Liver (tissue), 9 donors: ENCODE measurements around the gene NFKBIB. TPM values are rescaled to one million over a fixed set of nuclear protein-coding genes. Genes with fewer than 3 reads are reported as not detected.
A peak's percentile ranks its signal among the peaks of the same experiment; 100 is the strongest.

Experiments
- DNase-seq: peaks from one replicate; pipeline ENCODE4 v3.0.0-alpha.2; 2017; ENCODE audit warnings: low spot score
- H3K27ac ChIP-seq, 2 donors: one replicate each; pipeline ENCODE4 v1.7.0; 2013; ENCODE audit warnings: inconsistent platforms in 2 of 2, low read length in 2 of 2, control low read depth in 1 of 2, low read depth in 1 of 2, mild to moderate bottlenecking in 1 of 2
- H3K27me3 ChIP-seq, 4 donors: one replicate each; pipeline versions ENCODE4 v1.6.1 to v1.7.0; 2013; ENCODE audit warnings: low read length in 3 of 4, inconsistent platforms in 1 of 4, mild to moderate bottlenecking in 1 of 4, moderate library complexity in 1 of 4; ENCODE audit not compliant: control insufficient read depth in 4 of 4, insufficient read depth in 4 of 4
- H3K36me3 ChIP-seq, 4 donors: one replicate each; pipeline versions ENCODE4 v1.6.1 to v1.7.0; 2013; ENCODE audit warnings: low read length in 3 of 4, mild to moderate bottlenecking in 3 of 4, low read depth in 1 of 4, moderate library complexity in 1 of 4; ENCODE audit not compliant: control insufficient read depth in 4 of 4, insufficient read depth in 3 of 4
- H3K4me1 ChIP-seq, 4 donors: one replicate each; pipeline versions ENCODE4 v1.6.1 to v1.7.0; 2013; ENCODE audit warnings: low read length in 3 of 4, mild to moderate bottlenecking in 3 of 4, moderate library complexity in 1 of 4; ENCODE audit not compliant: control insufficient read depth in 4 of 4, insufficient read depth in 4 of 4
- H3K4me3 ChIP-seq, 3 donors: one replicate each; pipeline versions ENCODE4 v1.6.1 to v1.7.0; 2013; ENCODE audit warnings: low read length in 3 of 3, control low read depth in 1 of 3, low read depth in 1 of 3, mild to moderate bottlenecking in 1 of 3
- H3K9ac ChIP-seq, 2 donors: one replicate each; pipeline ENCODE4 v1.7.0; 2013; ENCODE audit warnings: low read length in 2 of 2, mild to moderate bottlenecking in 2 of 2, moderate library complexity in 2 of 2, control low read depth in 1 of 2, low read depth in 1 of 2
- H3K9me3 ChIP-seq, 4 donors: one replicate each; pipeline versions ENCODE4 v1.6.1 to v1.7.0; 2013; ENCODE audit warnings: low read length in 3 of 4; ENCODE audit not compliant: control insufficient read depth in 4 of 4
- ATF3 ChIP-seq: IDR thresholded peaks from 2 replicates; pipeline ENCODE4 v1.6.1; 2016; ENCODE audit warnings: antibody characterized with exemption
- EGR1 ChIP-seq, 2 donors: IDR thresholded peaks; 2 replicates each; pipeline ENCODE4 v1.6.1; 2016 to 2018; ENCODE audit warnings: antibody characterized with exemption in 2 of 2, low read depth in 2 of 2
- FOXA1 ChIP-seq: IDR thresholded peaks from 2 replicates; pipeline ENCODE4 v1.6.1; 2016; ENCODE audit warnings: antibody characterized with exemption
- GABPA ChIP-seq, 2 donors: IDR thresholded peaks in 1 of 2; conservative IDR thresholded peaks in 1 of 2; 2 replicates each; pipeline ENCODE4 v1.6.1; 2016; ENCODE audit warnings: antibody characterized with exemption in 2 of 2, mild to moderate bottlenecking in 1 of 2, moderate library complexity in 1 of 2
- HNF4G ChIP-seq: IDR thresholded peaks from 2 replicates; pipeline ENCODE4 v1.6.1; 2016; ENCODE audit warnings: antibody characterized with exemption
- JUND ChIP-seq, 2 donors: IDR thresholded peaks; 2 replicates each; pipeline ENCODE4 v1.6.1; 2016; ENCODE audit warnings: antibody characterized with exemption in 2 of 2
- RAD21 ChIP-seq, 2 donors: IDR thresholded peaks; 2 replicates each; pipeline ENCODE4 v1.6.1; 2016; ENCODE audit warnings: antibody characterized with exemption in 2 of 2, mild to moderate bottlenecking in 2 of 2
- REST ChIP-seq: IDR thresholded peaks from 2 replicates; pipeline ENCODE4 v1.6.1; 2016; ENCODE audit warnings: antibody characterized with exemption, mild to moderate bottlenecking
- RXRA ChIP-seq, 2 donors: IDR thresholded peaks; 2 replicates each; pipeline ENCODE4 v1.6.1; 2017 to 2018; ENCODE audit warnings: antibody characterized with exemption in 2 of 2, mild to moderate bottlenecking in 1 of 2
- SP1 ChIP-seq: IDR thresholded peaks from 2 replicates; pipeline ENCODE4 v1.6.1; 2018; ENCODE audit warnings: antibody characterized with exemption, mild to moderate bottlenecking
- WGBS: extraction: QIAGEN DNeasy Blood & Tissue Kit; methylation state at CpG from one replicate; pipeline ENCODE4 v1.1.7; 2013; 5-methylcytosine and 5-hydroxymethylcytosine counted together
- polyA plus RNA-seq, 2 donors: library from polyadenylated mRNA; stranded (reverse) in 1 of 2; unstranded in 1 of 2; fragments of 200-250 nt in 1 of 2; fragments of >200 nt in 1 of 2; fragmentation: Nextera tagmentation in 1 of 2; extraction: Ambion mirVana in 1 of 2; gene quantifications; one replicate each; pipeline versions ENCODE4 v1.2.1 to v1.2.3, GENCODE V29; 2013 to 2015
- total RNA-seq, 2 donors: library from RNA; depleted of rRNA; stranded (reverse); fragments of >200 nt; gene quantifications; one replicate each; pipeline ENCODE4 v1.2.3, GENCODE V29; 2014
- TF ChIP-seq, protein P1 (sequence below): IDR thresholded peaks from 2 replicates; pipeline ENCODE4 v1.6.1; 2016; ENCODE audit warnings: antibody characterized with exemption
- TF ChIP-seq, protein P2 (sequence below): IDR thresholded peaks from 2 replicates; pipeline ENCODE4 v1.6.1; 2016; ENCODE audit warnings: antibody characterized with exemption
- donor health status: healthy.
- donor health status: healthy.
- donor health status: healthy.
- donor health status: healthy.
- donor health status: healthy.

The NFKBIB gene
- total and polyA plus RNA-seq, 4 donors: 8.0 to 25.4 (median 14.9) TPM

- Histone ChIP-seq H3K9me3 (no peaks in the 10 kb centered on the region), H3K27ac (no peak overlapping the region), H3K27me3 (no peaks in the 10 kb centered on the region), H3K4me3 (no peak overlapping the region), H3K36me3 (no peaks in the 10 kb centered on the region), H3K9ac (no peak overlapping the region), H3K4me1 (peaks cover 0 to 6% (median 2%) of the 10 kb centered on the region in 4 donors)
- WGBS: 66% methylated on average over 10 of the region's 10 CpGs
- TF ChIP-seq, protein P1, sequence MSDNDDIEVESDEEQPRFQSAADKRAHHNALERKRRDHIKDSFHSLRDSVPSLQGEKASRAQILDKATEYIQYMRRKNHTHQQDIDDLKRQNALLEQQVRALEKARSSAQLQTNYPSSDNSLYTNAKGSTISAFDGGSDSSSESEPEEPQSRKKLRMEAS: no peak
- TF ChIP-seq HNF4G (no peak), RAD21 (IDR thresholded peaks at IDR 0.05) (peak in 1 of 2 donors; percentile 25)
- no peak for DNase-seq
Observed at GRCh38 chr19:38862321-38863059, 37.3 kb upstream of the NFKBIB start.

- TF ChIP-seq ATF3 (no peak), SP1 (no peak), RXRA (IDR thresholded peaks at IDR 0.05) (no peak)
- H3K27ac ChIP-seq: no peak overlapping the region
- H3K4me1 ChIP-seq: peaks cover 0 to 20% (median 13%) of the 10 kb centered on the region in 4 donors
- DNase-seq: no peak
- WGBS: 91% methylated on average over 10 of the region's 10 CpGs
- no peaks in the 10 kb centered on the region for H3K36me3 ChIP-seq
- no peak overlapping the region for H3K4me3 ChIP-seq
- H3K9ac ChIP-seq: no peak overlapping the region
- no peaks in the 10 kb centered on the region for H3K9me3 ChIP-seq
- no peaks in the 10 kb centered on the region for H3K27me3 ChIP-seq
Observed at GRCh38 chr19:38867171-38867780, 32.5 kb upstream of the NFKBIB start.

GRCh38 chr19:38868551-38868950 is 31.2 kb upstream of the NFKBIB start:
- Histone ChIP-seq H3K27ac (no peak overlapping the region), H3K9me3 (no peaks in the 10 kb centered on the region), H3K36me3 (no peaks in the 10 kb centered on the region), H3K4me1 (peaks cover 0 to 18% (median 11%) of the 10 kb centered on the region in 4 donors), H3K4me3 (no peak overlapping the region), H3K9ac (no peak overlapping the region), H3K27me3 (no peaks in the 10 kb centered on the region)
- no peak for DNase-seq
- WGBS: 96% methylated on average over 6 of the region's 6 CpGs
- TF ChIP-seq, protein P1: no peak
- no peak for TF ChIP-seq RAD21 (IDR thresholded peaks at IDR 0.05)
- TF ChIP-seq GABPA (IDR thresholded peaks at IDR 0.05 in 1 of 2, conservative IDR thresholded peaks at IDR 0.05 in 1 of 2): no peak
- TF ChIP-seq HNF4G: no peak
- TF ChIP-seq ATF3: no peak
- no peak for TF ChIP-seq JUND (IDR thresholded peaks at IDR 0.05)
- no peak for TF ChIP-seq REST
- TF ChIP-seq EGR1 (IDR thresholded peaks at IDR 0.05; ENCODE audit: low read depth in 2 of 2): no peak
- TF ChIP-seq, protein P2, sequence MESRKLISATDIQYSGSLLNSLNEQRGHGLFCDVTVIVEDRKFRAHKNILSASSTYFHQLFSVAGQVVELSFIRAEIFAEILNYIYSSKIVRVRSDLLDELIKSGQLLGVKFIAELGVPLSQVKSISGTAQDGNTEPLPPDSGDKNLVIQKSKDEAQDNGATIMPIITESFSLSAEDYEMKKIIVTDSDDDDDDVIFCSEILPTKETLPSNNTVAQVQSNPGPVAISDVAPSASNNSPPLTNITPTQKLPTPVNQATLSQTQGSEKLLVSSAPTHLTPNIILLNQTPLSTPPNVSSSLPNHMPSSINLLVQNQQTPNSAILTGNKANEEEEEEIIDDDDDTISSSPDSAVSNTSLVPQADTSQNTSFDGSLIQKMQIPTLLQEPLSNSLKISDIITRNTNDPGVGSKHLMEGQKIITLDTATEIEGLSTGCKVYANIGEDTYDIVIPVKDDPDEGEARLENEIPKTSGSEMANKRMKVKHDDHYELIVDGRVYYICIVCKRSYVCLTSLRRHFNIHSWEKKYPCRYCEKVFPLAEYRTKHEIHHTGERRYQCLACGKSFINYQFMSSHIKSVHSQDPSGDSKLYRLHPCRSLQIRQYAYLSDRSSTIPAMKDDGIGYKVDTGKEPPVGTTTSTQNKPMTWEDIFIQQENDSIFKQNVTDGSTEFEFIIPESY: no peak
- no peak for TF ChIP-seq FOXA1
